Dedifferentiated amniotic fluid mesenchymal stem cell (primary cell): ENCODE data around the gene TCEA2.

Source experiments
- DNase-seq: peaks from one replicate; pipeline ENCODE4 v3.0.0-alpha.2; 2016; ENCODE audit errors: extremely low spot score

TCEA2 gene

GRCh38 chr20:64065062-64065973 is 2.3 kb downstream of the TCEA2 start:
- DNase-seq, result no peak

GRCh38 chr20:64065974-64066343 is 3.0 kb downstream of the TCEA2 start:
- no peak for DNase-seq

GRCh38 chr20:64067005-64067632 is 4.1 kb downstream of the TCEA2 start:
- DNase-seq, result no peak

GRCh38 chr20:64067733-64068307 is 4.8 kb downstream of the TCEA2 start:
- DNase-seq, result no peak

- DNase-seq, result no peak
Observed at GRCh38 chr20:64068386-64069208, 5.6 kb downstream of the TCEA2 start.

- no peak for DNase-seq
Observed at GRCh38 chr20:64069209-64069613, 6.2 kb downstream of the TCEA2 start.

GRCh38 chr20:64069614-64070243 is 6.7 kb downstream of the TCEA2 start:
- DNase-seq, result no peak

GRCh38 chr20:64070244-64070993 is 7.4 kb downstream of the TCEA2 start:
- DNase-seq, result no peak

- no peak for DNase-seq
Observed at GRCh38 chr20:64071341-64072332, 8.6 kb downstream of the TCEA2 start.

- DNase-seq, result no peak
Observed at GRCh38 chr20:64072498-64073063, 9.6 kb downstream of the TCEA2 start.

GRCh38 chr20:64073476-64074183 is 10.6 kb downstream of the TCEA2 start:
- DNase-seq, result no peak

- no peak for DNase-seq
Observed at GRCh38 chr20:64074184-64074789, 11.3 kb downstream of the TCEA2 start.

- no peak for DNase-seq
Observed at GRCh38 chr20:64074963-64075362, 12.0 kb downstream of the TCEA2 start.

GRCh38 chr20:64075556-64075955 is 12.6 kb downstream of the TCEA2 start:
- DNase-seq, result no peak

GRCh38 chr20:64076061-64076997 is 13.3 kb downstream of the TCEA2 start:
- DNase-seq, result no peak

GRCh38 chr20:64077094-64077493 is 14.1 kb downstream of the TCEA2 start:
- no peak for DNase-seq

- DNase-seq, result no peak
Observed at GRCh38 chr20:64077541-64077875, 14.5 kb downstream of the TCEA2 start.
